Forelimb muscle (tissue), 1 donor: ENCODE data around the gene IMPACT. TPM values are rescaled to one million over a fixed set of nuclear protein-coding genes. Genes with fewer than 3 reads are reported as not detected.

Experiments
- DNase-seq: peaks from one replicate; pipeline ENCODE4 v3.0.0-alpha.2; 2013; ENCODE audit warnings: low read depth
- polyA plus RNA-seq: library from polyadenylated mRNA; unstranded; fragments of 120-200 nt; gene quantifications from one replicate; pipeline ENCODE4 v1.2.1, GENCODE V29; 2013; ENCODE audit not compliant: insufficient read length

Gene IMPACT, protein sequence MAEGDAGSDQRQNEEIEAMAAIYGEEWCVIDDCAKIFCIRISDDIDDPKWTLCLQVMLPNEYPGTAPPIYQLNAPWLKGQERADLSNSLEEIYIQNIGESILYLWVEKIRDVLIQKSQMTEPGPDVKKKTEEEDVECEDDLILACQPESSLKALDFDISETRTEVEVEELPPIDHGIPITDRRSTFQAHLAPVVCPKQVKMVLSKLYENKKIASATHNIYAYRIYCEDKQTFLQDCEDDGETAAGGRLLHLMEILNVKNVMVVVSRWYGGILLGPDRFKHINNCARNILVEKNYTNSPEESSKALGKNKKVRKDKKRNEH
- polyA plus RNA-seq: 34.6 TPM

DNA sequence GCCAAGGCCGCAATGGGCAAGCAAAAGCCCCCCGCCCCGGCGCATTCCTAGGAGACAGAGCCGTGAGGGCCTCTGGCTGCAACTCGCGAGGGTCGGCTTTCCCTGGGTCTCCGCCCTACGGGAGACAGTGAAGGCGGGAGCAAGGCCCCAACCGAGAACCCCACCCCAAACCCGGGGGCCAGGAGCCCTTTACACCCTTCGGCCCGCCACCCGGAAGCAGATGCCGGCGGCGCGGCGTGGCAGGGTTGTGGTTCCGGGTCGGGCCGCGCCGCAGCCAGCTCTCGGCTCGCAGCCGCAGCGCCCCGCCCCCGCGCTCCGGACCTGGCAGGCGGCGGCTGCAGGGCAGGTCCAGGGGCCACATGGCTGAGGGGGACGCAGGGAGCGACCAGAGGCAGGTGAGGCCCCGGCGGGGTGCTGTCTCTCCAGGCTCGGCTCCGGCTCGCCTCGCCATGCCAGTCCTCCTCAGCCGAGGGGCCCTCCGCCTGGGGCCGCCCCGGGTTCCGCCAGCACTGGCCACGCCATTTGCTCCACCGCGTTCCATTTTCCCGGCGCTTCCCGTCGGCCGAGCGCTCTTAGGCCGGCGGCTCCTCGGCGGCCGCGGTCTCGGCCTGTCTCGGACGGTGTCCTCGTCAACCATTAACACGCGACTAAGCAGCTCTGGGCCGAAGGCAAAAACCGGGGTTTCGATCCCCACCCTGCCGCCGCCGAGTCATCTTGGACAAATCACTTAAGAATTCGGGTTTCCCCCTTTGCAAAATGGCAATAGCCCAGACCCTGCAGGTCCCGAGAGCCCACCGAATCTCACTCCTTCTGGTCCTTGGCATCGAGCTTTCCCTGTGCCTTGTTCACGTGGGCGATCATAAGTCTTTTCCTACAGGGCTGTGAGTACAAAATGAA is at the start of gene IMPACT:
TSS of gene IMPACT (plus strand) at position 273 of the 897 bp plus-strand sequence. CDS start at position 360, 87 bp downstream.
- DNase-seq: peak; percentile 40

DNA sequence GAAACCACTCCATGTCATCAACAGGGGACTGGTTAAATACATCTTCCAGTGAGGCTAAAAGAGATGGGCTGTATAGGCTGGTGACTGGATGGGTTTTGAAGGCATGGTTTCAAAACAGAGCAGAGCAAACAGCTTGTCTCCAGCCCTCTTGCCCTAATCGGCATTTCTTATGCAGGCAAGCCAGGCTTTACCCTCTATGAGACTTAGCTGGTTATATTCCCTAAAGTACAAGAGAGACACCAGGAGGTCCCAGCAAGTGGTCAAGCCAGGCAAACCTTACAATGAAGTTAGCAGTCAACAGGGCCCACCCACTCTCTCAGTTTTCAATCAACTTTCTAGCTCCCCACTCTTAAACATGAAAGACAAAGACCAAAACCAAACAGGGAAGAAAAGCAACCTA is 47.9 kb upstream of the IMPACT start:
- DNase-seq: no peak

DNA sequence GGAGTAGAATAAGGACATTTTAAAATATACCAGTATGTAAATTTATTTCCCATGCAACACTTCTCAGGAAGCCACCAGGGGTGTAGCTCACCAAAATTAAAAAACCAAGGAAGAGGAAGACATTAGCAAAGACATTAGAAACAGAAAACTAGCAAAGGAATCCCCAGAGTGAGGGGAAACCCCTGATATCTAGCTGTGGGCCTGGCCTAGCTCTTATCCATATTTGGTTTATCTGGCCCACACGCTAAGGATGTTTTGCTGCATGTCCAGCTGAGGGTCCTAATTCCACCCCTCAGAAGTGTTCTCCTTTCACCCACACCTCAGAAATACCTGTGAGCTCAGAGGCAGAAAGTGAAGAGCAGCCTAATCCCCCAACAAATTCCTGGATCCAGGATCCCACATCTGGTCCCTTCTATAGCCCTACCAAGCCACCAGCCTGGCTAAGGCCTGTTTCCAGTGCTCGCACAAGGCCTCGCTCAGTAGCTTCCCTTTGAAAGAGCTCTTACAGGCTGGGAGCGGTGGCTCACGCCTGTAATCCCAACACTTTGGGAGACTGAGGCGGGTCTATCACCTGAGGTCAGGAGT is 46.2 kb upstream of the IMPACT start:
- DNase-seq: no peak

DNA sequence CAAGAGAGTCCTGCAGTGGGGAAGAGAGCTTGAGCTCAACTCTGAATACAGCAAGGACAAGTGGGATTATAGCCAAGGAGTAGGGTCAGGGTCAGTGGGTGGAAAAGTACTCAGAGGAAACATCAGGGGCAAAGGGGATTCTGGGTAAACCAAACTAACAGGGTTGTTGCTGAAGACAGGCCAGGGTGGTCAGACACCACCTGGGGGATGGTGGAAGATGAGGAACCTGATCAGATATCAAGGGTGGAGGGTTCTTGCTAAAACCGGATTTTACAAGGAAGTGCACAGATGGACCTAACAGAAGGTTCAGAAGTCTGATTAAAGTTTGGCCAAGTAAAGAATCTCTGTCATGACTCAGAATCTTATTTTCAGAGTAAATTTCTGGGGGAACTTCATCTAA is 45.3 kb upstream of the IMPACT start:
- no peak for DNase-seq

DNA sequence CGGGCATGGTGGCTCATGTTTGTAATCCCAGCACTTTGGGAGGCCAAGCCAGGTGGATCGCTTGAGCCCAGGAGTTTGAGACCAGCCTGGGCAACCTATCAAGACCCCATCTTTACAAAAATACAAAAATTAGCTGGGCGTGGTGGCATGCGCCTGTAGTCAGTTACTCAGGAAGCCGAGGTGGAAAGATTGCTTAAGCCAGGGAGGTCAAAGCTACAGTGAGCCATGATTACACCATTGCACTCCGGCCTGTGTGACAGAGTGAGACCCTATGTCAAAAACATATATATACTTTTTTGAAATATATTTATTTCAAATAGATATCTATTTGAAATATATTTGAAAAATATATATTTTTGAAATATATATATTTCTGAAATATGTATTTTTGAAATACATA is 39.8 kb upstream of the IMPACT start:
- DNase-seq: no peak

DNA sequence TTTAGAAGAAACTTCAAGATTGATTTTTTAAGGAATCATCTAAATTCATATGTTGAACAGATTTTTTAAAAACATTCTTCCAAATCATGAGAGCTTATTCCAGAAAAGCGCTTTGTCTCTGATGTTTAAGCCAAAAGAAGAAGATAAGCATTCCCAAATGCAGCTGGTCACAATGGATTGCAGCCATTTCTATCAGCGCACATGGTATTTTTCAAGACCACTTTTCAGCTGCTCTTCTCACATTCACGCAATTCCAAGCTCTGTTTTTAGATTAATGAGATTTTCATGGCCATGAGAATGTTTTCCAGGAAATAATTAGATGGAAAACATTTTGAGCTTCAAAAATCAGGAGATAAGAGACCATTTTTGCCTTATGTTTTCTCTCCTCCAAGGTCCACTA is 37.5 kb upstream of the IMPACT start:
- peak; percentile 36 for DNase-seq

DNA sequence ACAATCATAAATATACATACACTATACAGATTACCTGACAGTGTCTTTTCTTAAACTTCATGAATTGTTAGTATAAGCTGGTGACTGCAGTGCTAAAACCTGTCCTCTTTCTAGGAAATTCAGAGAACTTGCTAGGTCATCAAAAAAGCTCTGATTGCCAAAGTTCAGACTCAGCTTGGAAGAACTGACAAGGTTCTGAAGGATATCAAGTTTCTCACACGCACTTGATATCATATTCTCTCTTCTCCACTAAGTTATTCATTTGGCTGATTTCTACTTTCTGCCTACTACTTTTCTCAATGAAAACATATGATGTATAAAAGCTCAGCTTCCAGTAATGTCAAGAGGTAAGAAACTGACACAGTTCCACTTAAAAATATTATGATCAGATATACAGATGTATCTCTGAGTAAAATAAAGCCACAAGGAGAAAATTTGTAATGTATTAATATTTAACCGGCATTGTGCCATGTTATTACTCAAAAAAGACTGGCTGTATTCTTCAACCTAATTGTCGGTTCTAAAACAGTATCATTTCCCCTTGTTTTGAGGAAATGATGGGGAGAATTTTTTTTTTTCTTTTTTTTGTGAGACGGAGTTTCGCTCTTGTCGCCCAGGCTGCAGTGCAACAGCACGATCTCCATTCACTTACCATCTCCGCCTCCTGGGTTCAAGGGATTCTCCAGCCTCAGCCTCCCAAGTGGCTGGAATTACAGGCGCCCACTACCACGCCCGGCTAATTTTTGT is 31.2 kb upstream of the IMPACT start:
- DNase-seq: no peak

DNA sequence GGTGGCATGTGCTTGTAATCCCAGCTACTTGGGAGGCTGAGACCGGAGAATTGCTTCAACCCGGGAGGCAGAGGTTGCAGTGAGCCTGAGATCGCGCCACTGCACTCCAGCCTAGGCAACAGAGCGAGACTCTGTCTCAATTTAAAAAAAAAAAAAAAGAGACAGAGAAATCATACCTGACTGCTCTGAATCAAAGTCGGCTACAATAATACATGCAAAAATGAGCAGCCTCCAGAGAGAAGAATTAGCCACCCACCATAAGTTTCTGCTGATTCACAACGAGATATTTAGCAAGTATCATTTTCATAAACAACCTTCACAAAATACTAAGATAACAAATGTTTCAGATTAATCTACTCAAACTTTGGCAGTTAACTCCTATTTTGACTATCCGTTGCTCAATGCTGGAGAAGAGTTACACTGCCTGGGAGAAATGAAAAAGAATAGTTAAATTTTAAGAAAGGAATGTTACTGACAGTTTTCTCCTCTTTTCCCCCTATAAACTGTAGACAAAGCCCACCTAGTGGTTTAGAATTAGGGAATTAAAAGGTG is 30.3 kb upstream of the IMPACT start:
- no peak for DNase-seq

DNA sequence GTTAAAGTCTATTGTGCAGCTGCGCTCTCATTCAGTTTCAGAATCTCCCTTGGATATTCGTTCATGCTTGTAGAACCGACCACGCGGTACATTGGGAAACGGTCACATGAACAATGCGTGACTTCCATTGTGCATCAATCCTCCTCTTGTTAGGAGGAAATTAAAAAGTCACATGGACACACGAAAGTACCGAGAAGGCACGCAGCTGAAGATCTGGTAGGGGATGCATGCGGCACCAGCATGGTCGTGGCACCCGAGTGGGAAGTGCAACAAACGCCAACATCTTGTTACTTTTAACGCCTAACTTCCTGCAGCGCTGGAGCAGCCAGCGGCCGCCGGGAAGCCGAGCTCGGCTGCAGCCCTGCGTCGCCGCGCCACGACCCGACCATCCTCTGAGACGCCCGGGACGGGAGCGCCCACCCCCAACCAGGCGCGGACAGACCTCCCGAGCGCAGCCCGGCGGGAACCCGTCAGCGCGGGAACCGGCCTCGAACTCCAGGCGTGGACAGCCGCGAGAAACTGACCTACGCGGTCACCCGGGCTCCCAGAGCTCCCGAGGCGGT is 29.3 kb upstream of the IMPACT start:
- peak; percentile 64 for DNase-seq

DNA sequence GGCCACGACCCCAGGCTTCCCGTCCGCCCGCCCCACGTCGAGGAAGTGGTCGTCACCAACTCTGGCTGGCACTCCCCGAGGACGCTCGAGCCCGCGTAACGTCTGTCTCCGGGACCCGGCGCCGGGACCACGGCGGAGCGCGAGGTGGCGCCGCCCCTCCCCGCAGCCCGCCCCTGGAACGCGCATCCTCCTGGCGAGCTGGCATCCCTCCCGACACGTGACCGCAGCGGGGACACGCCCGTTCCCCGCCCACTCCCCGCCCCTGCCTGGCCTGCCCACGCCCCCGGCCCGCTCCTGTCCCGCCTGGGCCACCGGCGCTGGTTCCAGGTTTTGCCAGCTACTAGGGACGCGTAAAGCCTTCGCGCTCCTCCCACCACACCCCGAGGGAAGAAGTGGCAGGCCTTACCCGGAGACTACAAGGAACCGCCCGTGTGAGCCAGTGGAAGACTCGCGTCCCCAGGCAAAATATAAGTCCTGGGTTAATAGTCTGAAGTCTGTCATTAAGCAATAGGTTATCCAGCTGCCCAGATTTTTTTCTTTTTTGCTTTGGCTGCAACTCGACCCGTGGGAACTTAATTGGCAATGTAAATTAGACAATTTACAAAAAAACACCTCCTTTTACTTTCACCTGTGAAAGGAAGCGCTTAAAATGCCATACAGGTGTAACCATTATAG is 28.6 kb upstream of the IMPACT start, which contains the start of gene OSBPL1A:
TSS of gene OSBPL1A (minus strand) at position 131 of the 675 bp plus-strand sequence. CDS start 20,291 bp downstream, outside the sequence.
- DNase-seq: peak; percentile 57

DNA sequence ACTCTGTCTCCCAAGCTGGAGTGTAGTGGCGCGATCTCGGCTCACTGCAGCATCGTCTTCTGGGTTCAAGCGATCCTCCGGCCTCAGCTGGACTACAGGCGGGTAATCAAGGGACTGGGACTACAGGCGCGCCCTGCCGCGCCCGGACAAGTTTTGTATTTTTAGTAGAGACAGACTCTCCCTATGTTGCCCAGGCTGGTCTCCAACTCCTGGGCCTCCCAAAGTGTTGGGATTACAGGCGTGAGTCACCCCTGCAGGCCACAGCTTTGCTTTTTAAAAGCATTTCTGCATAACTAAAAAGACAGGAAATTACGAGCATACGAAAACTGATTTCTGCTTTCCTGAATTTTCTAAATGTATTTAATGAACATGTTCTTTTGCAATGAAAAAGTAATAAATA is 27.9 kb upstream of the IMPACT start:
- no peak for DNase-seq

DNA sequence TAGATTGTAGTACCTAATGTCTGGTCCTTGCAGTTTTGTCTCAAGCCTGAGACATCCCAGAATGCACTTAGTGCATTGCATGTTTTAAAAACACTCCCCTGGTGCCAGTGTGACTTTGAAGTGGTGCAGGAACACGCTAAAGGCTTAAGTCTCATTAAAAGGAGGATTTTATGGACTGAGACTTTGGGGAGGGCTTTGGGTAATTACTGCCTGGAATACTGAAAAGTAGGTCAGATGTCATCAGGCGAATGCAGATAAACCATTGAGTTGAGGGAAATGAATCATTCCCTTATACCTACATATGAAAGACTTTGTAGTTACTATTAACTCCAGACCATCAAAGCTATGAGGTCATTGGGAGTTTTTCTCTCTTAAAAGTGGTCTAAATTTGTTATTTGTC is 25.9 kb upstream of the IMPACT start:
- no peak for DNase-seq

DNA sequence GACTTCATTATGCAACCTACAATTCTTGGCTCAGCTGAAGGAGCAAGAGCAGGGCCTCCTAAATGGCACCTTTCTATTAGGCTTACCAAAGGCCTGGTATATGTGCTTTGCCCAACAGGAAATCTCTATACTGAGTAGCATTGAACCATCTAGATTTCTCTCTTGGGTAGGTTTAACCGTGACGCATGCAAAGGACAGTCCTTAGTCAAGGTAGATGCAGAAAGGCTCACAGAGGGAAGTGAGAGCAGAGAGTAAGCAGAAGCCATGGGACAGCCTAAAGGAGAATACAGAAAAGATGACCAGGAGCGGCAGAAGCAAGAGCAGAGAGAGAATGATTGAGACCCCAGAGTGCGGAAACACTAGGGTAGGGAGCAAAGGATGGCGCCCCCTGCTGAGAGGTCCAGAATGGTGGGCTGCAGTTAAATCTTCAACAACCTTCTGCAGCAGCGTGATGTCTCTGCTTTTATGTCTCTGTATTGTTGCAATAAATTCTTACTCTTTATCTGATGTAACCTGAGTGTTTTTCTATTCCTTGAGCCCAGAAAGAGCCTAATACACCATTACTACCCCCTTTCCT is 24.2 kb upstream of the IMPACT start:
- DNase-seq: no peak

DNA sequence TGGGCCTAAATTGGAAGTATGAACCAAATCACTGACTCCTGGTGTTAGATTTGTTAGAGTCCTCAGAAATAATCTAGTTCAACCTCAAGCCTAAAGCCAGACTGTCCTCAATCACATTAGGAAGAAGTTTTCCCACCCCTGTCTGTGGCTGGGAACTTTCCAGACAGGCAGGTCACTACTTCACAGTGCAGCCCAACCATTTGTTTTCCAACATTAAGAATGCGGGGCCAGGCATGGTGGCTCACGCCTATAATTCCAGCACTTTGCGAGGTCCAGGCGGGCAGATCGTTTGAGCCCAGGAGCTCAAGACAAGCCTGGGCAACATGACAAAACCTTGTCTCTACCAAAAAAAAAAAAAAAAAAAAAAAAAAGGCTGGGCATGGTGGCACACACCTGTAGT is 23.4 kb upstream of the IMPACT start:
- no peak for DNase-seq

DNA sequence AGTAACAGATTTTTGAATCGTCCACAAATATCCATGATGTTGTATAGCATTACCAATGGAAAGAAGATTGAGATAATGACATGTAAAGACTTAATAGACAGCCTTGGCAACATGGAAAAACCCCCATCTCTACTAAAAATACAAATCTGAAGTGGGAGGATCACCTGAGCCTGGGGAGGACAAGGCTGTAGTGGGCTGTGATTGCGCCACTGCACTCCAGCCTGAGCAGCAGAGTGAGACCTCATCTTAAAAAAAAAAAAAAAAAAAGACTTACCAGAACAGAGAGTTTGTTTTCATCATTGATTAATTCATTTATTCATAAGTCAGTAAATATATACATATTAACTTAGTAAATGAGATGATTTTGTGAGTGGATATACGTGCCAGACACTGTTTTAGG is 21.9 kb upstream of the IMPACT start:
- DNase-seq: no peak

DNA sequence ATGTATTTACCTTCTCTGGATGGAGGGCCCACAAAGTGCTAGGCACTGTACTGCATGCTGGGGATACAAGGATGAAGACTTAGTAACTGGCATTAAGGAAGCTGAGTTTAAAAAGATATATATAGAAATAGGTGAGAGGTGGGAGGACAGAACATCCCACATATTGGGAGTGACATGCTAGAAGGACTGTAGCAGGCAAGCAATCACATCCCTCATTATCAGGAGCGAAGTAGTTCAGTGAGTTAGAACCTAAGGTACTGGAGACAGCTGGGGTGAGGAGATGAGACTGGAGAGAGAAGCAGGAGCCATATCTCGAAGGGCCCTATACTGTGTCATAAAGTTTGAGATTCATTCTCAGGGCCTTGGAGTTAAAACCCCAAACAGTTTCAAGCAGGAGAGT is 18.0 kb upstream of the IMPACT start:
- no peak for DNase-seq

DNA sequence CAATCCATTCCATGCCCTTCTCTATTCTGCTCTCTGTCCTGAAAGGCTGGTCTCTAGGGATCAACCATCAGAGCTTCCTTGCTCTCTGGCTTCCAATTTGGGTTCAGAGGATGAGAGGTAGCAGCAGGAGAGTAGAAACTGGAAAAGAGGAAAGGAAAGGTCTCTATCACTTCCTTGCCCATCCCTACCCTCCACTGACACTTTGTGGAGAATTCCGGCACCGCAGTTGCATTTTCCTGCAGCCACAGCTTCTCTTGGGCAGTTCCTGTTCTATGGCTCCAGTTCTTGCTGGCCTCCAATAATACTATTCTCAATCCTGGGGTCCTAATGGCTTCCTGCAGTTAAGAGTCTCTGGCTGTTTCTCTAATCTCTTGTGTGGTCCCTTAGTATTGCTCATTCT is 13.3 kb upstream of the IMPACT start:
- no peak for DNase-seq

DNA sequence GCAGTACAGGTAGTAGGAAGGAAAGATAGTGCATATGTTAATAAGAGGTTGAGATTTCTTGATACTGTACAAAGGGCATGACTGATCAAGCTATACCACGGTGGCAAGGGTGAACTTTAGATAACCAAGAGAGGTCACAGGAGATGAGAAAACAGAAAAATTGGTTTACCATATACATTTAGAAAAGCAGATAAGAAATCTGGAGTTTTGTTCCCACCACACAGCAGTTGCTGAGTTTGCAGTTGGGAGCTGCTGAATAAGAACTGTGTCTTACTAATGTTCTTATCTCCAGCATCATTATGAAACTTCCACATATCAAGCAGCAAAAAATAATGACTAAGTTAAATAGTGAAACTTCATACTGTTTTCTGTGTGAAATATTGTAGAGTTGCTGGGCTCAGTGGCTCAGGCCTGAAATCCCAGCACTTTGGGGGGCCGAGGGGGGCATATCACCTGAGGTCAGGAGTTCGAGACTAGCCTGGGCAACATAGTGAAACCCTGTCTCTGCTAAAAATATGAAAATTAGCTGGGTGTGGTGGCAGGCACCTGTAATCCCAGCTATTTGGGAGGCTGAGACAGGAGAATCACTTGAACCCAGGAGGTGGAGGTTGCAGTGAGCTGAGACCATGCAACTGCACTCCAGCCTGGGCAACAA is 12.0 kb upstream of the IMPACT start:
- no peak for DNase-seq

DNA sequence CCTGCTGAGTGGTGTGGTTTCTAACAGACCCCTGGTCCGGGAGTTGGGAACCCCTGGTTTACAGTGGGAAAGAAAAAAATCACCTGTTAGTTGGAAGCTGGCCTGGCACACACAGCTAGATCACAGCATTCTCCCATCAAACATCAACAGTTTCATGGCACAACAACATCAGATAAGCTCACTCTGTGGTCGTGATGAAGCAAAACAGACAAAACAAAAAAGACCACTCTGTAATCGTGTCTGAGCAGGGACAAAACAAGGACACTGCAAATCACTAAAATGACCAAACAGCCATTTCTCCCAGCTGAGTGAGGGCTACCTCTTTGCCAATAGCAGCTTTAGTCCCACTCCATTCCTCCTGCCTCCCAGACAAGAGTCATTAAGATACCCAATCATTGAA is 9.0 kb upstream of the IMPACT start:
- no peak for DNase-seq

DNA sequence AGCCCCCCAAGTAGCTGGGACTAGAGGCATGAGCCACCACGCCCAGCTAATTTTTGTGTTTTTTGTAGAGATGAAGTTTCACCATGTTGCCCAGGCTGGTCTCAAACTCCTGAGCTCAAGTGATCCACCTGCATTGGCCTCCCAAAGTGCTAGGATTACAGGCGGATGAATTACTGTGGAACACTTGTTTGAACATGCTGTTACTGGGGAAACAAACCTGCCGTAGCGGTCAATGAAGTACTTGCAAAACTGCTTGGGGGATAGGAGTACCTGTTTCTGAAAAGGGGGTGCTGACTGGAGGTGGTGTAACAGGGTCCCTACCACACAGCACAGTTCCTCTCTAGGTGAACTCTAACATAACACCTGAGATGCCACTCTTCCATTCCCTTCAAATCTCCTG is 5.9 kb upstream of the IMPACT start:
- no peak for DNase-seq
